Measurements from ENCODE around the gene HECTD4.
"Not testable (repeated sequence)": the region's sequence is repeated elsewhere in the genome, so short reads cannot be mapped to it uniquely, and the experiment has no call there.

The HECTD4 gene

DNA sequence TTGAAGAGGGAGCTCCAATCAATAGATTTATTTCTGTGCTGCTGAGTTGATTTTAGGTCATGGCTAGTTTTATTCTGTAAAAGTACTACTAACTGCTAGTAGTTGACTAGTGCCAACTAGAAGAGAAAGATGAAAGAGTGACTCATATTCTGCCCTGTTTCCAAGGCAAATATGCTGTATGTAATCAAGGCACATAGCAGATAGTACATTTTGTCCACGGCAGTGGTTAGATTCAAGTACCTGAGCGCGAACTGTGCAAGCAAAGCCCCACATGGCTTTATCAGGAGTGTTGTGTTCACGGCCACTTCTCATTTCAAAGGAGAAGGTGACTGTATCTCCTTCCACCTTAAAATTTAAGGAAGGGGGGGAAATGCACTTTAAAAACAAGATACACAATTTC lies 130.0 kb downstream of the HECTD4 start:
- no peak overlapping the region for H3K4me3 ChIP-seq (ENCODE audit: low read depth, low read length)
- TF ChIP-seq, protein P1, sequence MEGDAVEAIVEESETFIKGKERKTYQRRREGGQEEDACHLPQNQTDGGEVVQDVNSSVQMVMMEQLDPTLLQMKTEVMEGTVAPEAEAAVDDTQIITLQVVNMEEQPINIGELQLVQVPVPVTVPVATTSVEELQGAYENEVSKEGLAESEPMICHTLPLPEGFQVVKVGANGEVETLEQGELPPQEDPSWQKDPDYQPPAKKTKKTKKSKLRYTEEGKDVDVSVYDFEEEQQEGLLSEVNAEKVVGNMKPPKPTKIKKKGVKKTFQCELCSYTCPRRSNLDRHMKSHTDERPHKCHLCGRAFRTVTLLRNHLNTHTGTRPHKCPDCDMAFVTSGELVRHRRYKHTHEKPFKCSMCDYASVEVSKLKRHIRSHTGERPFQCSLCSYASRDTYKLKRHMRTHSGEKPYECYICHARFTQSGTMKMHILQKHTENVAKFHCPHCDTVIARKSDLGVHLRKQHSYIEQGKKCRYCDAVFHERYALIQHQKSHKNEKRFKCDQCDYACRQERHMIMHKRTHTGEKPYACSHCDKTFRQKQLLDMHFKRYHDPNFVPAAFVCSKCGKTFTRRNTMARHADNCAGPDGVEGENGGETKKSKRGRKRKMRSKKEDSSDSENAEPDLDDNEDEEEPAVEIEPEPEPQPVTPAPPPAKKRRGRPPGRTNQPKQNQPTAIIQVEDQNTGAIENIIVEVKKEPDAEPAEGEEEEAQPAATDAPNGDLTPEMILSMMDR (IDR thresholded peaks at IDR 0.05; ENCODE audit: borderline replicate concordance, insufficient read depth, low read depth, low read length), result no peak

DNA sequence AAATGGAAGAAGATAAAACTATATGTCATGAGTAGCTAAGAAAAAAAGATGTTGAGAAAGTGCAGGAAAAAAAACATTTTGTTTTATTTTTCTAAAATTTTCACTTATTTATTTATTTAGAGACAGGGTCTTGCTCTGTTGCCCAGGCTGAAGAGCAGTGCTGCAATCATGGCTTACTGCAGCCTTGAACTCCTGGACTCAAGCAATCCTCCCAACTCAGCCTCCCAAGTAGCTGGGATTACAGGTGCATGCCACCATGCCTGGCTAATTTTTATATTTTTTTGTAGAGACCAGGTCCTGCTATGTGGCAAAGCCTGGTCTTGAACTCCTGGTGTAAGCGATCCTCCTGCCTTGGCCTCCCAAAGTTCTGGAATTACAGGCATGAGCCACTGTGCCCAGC lies 137.3 kb downstream of the HECTD4 start:
- not testable (repeated sequence) for H3K4me3 ChIP-seq (ENCODE audit: low read depth, low read length)

DNA sequence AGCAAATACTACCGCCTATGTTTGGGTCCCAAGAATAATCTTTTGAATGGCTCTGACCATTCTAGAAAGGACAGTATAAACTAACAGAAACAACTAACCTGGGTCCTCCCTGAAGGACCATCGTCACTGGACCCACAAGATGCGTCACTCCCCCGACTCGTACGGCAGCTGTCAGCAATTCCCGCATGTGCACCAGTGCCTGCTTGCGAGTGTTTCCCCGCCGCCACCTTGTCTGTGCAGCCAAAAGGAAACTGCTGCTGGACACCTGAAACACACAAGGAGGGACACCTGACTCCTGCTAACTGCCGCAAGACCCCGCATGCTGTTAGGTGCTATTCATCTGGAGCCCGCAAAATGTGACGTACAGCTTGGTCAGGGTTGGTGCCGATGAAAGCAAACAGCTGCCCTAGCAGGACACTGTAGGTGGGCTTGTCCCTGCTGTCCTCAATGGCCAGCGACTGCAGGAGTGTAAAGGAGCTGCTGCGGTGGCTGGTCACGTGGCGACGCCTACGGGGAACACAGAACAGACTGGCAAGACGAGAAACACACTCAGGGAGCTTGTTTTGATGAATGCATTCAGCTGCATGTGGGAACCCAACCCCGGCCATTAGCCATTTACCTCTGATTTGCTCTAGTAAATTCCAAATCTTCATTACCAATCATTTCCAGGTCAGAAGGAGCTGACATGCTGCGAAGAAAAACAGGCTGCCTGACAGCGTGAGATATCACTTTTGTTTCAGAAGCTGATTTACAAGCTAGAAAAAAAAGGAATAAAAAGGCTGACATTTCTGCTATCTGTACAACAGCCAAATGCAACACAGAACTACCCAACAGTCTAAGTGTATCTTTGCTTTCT lies 138.7 kb downstream of the HECTD4 start:
- no peak overlapping the region for H3K4me3 ChIP-seq (ENCODE audit: low read depth, low read length)
- TF ChIP-seq, protein P1 (IDR thresholded peaks at IDR 0.05; ENCODE audit: borderline replicate concordance, insufficient read depth, low read depth, low read length), result no peak

DNA sequence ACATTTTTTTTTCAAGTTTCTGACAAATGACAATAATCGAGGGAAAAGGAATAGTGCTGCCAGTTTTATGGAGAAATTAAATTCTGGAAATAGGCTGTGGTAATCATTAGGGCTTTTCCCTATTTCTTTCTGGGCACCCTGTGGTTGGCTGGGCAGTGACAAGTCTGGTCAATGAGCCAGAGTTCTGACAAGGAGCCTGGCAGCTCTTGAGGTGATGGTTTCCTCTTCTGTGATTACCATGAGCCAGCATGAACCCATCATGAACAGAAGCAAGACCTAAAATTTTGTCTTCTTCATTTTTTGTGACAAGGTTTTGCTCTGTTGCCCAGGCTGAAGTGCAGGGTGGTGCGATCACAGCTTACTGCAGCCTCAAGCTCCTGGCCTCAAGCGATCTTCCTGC lies 141.1 kb downstream of the HECTD4 start:
- TF ChIP-seq, protein P1 (IDR thresholded peaks at IDR 0.05; ENCODE audit: borderline replicate concordance, insufficient read depth, low read depth, low read length), result no peak
- H3K4me3 ChIP-seq (ENCODE audit: low read depth, low read length), result no peak overlapping the region

DNA sequence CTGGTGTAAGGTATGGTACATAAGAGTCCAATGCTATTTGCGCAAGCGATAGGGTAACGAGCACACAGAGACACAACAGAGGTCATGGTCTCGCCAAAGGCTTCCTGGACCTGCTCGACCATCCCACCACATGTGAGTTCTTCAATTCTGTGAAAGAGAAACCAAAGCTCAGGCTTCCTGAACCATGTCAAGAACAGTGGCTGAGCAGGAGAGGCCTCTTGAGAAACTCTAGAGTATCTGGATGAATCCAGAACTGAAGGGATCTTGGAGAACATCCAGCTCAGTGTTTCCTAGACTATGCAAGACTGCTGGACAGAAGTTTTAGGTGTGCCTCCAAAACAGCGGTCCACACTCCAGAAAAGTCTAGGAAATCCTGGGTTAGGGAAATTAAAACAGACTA lies 142.3 kb downstream of the HECTD4 start:
- H3K4me3 ChIP-seq (ENCODE audit: low read depth, low read length), result no peak overlapping the region
- TF ChIP-seq, protein P1 (IDR thresholded peaks at IDR 0.05; ENCODE audit: borderline replicate concordance, insufficient read depth, low read depth, low read length), result no peak

DNA sequence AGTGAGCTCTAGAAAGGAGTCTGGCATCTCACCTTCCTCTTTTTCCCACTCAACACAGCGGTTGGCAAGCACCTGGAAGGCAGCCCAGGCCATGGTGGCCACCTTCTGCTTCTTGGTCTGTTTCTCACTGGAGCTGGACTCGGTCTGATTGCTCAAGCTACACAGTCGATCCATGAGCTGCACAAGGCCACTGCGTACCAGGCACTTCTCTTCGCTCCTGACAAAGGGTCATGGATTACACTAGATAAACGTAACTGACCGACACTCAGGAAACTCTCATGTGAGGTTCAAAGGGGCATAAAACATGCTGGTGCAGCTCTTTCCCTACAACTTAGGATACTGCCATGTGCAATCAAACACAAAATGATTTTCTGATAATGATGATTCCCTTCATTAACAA lies 143.2 kb downstream of the HECTD4 start:
- H3K4me3 ChIP-seq (ENCODE audit: low read depth, low read length), result no peak overlapping the region
- TF ChIP-seq, protein P1 (IDR thresholded peaks at IDR 0.05; ENCODE audit: borderline replicate concordance, insufficient read depth, low read depth, low read length), result no peak

DNA sequence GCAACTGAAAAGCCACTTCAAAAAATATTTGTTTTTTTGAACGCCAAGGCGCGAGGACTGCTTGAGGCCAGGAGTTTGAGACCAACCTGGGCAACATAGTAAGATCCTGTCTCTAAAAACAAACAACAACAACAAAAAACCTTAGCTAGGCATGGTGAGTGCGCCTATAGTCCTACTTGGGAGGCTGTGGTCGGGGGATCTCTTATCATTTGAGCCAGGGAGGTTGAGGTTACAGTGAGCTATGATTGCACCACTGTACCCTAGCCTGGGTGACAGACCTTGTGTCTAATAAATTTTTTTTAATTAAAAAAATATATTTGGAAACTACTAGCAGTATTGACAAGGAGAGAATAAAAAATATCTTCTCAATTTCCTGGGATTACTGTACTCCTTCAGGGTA lies 143.8 kb downstream of the HECTD4 start:
- H3K4me3 ChIP-seq (ENCODE audit: low read depth, low read length), result no peak overlapping the region
- TF ChIP-seq, protein P1 (IDR thresholded peaks at IDR 0.05; ENCODE audit: borderline replicate concordance, insufficient read depth, low read depth, low read length), result no peak
